NCI-H774 (cell line): ENCODE measurements around the gene TFG.
"Not testable (repeated sequence)": the region's sequence is repeated elsewhere in the genome, so short reads cannot be mapped to it uniquely, and the experiment has no call there.

Experiments
- DNase-seq: peaks from one replicate; lab custom pipeline; 2025; lab: John Stamatoyannopoulos, UW

Gene TFG

DNA sequence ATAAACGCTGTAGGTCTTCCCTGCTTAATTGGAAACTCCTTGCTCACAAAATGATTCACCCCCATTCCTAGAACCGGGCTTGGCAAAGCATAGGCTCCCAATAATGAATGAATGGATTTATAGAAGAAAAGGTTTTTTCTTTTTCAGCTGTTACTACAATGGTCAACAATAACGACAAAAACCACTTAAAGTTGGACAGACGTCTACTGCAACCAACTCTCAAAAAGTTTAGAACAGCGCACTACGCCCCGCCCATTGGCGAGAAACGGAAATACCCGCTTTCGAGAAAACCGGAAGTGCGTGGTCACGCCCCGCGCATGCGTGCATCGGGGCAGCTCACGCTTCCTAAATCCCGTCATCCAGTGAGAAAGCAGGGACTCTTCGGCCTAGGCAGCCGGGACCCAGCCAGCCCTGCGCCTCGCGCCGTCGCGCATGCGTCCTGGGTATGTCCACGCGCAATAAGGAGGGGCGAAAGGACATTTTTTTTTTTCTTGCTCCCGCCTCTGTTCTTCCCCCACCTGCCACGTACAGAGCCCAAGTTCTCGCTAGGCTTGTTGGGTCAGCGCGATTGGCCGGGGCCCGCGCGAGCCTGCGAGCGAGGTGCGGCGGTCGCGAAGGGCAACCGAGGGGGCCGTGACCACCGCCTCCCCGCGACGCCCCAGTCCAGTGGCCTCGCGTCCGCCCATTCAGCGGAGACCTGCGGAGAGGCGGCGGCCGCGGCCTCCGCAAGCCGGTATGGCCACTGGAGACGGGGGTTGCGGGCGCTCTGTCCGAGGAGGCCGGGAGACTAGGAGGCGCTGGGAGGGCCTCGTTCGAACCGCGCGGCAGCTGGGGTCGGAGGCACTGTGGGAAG is at the start of gene TFG:
Gene TFG (plus strand): TSS at position 506 of the 853 bp plus-strand sequence. CDS start 4,192 bp downstream, outside the sequence.
- peak; percentile 99 for DNase-seq

DNA sequence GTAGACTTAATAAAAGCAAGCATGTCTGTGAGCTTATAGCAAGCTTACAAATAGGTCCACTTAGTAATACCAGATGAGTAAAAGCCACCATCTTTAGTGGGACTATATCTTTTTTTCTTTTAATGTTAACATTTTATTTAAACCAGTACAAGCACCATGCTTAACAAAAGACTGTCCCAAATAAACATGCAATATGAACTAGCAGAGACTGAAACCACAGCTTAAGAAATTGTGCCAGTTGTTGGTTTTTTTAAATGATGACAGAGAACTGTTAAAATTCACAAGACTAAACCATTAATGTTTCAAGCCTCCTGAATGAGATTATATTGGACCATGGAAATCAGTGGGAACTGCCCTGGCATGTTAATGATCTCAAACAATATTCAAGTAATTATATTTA is 48.0 kb upstream of the TFG start:
- not testable (repeated sequence) for DNase-seq

DNA sequence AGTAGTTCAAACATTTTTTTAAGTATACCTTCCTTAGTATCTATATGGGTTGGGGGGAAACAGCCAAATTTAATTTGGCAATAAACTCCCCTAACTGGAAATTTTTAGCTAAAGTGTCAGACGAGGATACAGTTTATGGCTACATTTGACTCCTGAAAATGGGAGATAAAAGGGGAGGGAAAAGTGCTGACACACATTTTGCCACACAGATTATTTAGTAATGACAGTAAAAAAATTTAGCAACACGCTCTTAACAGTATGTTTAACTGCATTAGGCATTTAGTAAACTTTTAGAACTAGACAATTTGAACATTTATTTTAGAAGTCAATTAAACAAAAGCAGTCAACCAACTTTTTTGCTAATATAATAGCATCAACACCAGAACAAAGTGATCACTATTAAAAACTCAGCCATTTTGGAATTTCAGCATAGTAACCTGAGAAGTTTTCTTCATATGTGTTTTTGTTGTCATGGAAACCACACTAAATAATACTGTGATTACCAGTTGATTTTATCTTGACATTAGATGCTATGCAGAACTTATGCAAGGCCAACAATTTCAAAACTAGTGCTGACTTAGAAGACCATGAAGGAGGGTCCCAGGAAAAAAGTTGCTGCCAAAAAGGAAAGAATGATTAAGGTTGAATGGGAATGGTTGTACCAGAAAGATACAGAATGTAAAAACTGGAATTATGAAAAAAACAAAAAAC is 47.0 kb upstream of the TFG start:
- DNase-seq: no peak

DNA sequence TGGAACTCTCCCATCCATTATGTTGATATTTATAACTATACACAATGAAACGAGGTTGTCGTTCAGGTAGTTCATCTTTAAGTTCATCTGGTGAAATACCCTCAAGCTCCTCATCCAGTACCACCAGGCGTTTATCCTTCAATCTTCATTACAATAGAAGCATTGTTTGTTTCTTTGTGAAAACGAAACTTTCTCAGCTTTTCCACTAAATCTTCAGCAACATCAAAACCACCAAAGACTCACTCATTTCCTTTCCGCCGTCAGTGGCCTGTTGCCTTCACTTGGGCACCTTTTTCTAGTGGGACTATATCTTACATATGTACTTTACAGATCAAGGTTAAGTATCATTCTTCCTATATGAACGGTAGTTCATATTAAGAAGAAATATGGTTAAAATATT is 44.1 kb upstream of the TFG start:
- no peak for DNase-seq

DNA sequence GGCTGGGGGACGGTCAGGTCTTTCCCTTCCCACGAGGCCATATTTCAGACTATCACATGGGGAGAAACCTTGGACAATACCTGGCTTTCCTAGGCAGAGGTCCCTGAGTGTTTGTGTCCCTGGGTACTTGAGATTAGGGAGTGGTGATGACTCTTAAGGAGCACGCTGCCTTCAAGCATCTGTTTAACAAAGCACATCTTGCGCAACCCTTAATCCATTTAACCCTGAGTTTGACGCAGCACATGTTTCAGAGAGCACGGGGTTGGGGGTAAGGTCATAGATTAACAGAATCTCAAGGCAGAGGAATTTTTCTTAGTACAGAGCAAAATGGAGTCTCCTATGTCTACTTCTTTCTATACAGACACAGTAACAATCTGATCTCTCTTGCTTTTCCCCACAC is 42.6 kb upstream of the TFG start:
- DNase-seq: not testable (repeated sequence)

DNA sequence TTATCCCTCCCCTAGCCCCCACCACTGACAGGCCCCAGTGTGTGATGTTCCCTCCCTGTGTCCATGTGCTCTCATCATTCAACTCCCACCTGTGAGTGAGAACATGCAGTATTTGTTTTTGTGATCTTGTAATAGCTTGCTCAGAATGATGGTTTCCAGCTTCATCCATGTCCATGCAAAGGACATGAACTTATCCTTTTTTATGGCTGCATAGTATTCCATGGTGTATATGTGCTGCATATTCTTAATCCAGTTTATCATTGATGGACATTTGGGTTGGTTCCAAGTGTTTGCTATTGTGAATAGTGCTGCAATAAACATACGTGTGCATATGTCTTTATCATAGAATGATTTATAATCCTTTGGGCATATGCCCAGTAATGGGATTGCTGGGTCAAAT is 42.0 kb upstream of the TFG start:
- not testable (repeated sequence) for DNase-seq

DNA sequence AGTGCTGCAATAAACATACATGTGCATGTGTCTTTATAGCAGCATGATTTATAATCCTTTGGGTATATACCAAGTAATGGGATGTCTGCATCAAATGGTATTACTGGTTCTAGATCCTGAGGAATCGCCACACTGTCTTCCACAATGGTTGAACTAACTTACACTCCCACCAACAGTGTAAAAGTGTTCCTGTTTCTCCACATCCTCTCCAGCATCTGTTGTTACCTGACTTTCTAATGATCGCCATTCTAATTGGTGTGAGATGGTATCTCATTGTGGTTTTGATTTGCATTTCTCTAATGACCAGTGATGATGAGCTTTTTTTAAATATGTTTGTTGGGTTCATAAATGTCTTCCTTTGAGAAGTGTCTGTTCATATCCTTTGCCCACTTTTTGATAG is 38.3 kb upstream of the TFG start:
- not testable (repeated sequence) for DNase-seq

DNA sequence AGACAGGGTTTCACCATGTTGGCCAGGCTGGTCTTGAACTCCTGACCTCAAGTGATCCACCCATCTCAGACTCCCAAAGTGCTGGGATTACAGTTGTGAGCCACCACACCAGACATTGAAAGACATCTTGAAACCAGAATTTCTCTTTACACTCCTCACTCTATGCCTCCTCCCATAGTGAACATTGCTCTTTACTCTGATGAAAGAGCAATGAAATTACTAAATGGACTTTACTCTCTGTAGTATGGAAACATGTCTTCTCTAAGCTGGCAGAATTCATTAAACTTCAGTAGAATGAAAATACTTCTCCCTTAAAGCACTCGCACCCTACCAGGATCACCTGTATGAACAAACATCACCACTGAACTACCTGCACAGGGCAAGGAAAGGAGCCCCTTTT is 27.8 kb upstream of the TFG start:
- no peak for DNase-seq

DNA sequence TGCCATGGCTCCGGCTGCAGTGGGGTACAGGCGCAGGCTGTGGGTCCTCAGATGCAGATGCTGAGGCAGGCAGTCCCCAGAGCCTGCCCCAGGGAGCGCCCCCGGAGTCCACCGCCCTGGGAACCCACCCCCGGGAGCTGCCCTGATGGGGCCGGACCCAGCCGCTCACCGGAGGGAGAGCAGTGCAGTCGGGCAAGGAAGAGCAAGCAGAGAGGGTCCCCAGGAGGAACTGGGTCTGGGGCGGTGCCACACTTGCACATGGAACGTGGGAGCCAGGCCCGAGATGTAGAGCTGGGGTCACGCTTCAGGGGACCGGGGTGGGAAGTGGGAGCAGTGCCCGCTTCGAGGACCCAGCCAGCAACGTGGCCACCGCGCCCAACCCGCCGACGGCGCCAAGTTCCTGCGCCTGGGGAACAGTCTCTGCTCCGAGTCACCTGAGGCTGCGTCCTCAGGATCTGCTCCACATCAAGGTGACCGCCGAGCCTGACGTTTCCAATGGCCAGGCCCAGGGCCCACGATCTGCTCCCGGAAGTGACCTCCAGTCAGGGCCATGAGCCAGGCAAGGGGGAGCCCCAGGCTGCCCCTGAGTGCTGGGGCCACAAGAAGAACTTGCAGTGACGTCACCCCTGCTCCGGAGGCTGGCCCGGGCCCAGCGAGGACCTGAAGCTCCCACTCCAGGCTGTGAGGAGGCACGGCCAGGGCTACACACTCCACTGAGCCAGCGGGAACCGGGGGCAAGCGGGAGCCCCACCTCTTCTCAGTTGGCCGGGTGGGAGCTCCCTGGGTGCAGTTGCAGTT is 27.0 kb upstream of the TFG start:
- no peak for DNase-seq

DNA sequence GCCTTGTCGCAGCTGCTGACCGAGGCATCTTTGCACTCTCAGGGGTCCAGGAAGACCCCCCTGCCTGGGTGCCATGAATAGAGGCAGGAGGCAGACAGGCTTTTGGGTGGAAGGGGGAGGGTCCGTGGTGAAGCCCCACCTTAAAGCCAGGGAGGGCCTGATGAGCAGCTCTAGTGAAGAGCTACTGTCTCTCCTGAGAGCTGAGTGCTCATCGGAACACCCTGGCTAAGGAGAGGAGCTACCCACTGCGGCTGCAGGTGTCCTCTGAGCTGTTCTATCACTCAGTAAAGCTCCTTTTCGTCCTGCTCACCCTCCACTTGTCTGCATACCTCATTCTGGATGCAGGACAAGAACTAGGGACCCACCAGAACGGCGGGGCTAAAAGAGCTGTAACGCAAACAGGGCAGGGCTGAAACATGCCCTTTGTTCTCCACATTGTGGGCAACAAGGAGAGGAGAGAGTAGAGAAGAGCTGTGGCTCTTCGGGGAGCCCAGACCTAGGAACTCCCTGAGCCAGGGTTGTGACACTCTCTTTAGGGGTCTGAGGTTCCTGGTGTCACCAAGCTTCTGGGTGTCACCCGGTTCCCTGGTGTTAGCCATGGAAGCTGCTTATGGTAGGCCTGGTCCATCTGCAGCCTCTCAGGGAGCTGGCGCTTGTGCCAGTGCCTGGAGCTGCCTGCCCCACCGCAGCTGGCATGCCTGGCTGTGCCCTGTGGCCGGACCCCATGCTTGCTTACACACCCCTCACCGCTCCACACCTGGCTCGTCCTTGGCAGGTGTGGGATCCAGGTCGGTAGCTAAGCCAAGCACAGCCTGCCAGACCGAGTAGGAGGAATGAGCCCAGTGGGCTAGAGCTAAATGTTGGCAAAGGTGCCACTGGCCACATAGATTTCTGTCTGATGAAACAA is 26.2 kb upstream of the TFG start:
- DNase-seq: no peak

DNA sequence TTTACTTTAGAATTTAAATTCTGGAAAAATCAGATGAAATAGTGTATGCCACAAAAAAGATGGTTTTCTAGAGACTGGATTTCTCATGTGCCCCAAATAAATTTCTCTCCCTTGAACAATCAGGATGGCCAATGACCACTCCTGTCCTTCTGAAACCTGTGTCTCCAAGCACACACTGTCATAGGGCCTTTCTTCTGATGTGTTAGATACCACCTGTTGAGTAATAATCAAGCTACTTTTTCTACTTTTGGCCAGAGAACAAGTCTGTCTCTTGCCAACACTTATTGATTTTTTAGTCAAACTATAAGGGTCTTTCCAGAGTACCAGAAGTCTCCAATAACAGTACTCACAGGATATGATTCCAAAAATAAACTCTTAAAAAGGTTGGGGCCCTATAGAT is 16.1 kb upstream of the TFG start:
- no peak for DNase-seq

DNA sequence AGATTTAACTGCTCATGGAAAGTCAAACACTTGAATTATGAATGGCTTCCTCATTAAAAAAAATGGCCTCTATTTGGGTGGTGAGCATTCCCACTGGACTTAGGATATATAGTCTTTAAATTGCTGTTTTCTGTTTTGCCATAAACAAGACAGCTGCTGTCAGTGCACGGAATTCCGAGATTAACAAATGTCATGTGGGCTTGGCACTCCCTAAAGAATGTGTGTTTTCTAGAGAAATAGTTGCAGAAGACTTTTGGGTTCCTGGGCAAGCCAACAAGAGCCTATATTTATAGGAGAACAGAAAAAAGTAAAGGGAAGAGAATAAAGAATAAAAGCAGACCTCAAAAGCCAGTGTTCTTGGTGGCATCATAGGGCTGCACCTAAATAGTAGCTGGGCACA is 13.6 kb upstream of the TFG start:
- no peak for DNase-seq

DNA sequence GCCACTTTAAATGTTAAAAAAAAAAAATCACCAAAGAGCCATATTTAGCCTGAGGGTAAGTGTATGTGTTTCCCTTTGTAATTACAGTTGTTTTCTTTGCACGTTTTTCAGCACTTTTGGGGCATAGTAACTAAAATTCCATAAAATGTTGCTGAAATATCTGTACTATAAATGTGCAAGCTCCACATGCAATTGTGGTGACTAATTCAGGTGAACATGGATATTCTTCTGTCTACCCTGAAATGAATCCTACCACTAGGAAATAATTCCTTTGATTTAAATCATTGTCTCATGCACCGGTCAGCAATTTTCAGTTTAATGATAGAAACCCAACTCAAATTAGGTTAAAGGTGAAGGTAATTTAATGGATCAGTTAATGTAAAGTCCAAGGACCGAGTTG is 13.1 kb upstream of the TFG start:
- DNase-seq: no peak

DNA sequence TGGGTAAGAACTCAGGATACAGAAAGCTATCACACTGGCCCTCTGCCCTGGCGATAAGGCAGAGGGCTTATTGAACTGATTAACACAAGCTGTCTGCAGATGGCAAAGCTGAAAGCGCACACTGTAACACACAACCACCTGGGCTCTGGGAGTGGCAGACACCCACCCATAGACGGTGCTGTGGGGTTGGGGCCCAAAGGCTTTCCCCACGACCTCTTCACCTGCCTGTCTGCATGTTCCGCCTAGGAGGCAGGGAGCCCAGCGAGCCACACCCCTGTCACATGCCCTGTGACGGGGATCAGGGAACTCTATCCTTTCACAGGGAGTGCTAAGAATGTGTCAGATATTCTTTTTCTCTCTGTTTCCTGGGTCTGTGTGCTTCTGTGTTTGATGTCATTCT is 12.1 kb upstream of the TFG start:
- DNase-seq: no peak

DNA sequence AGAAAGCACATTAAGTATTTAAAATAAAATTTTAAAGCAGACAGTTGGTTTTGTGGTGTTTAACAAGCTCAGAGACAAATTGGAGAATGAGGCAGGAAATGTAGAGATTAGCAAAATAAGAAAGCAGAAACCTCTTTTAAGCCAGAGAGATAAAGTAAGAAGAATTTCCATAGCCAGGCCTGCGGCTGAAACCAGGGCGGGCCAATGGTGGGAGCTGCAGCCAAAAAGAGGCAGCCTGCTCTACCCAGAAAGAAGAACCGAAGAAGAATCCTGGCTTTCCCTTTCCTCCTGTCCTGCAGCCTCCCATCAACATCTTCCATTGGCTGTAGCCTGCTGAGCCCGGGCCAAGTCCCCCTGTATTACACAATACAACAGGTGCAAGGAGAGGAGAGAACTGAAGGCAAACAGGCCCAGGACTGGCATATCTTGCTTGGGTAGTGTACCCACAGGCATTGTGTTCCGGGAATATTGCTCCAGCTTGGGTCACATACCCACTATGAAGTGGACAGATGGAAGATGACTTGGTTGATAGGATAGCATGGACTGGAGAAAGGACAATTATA is 11.5 kb upstream of the TFG start:
- DNase-seq: no peak

DNA sequence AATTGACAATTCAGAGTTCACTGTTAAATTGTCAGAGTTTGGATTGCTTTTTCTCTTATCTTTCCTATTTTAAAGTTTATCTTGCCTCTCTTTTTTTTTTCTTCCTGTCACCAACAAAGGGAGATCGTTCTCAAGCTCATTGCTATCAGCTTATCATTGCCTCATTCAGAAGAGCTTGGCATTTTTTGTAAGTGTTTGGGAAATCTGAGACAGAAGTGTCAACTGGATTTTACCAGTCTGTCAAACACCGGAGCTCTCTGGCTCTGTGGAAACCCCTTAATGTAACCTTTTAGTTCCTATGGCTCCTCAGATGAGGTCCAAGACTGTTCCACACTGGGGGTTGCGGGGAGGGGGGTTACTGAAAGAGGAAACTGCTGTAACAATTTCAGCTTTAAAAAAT is 10.6 kb upstream of the TFG start:
- no peak for DNase-seq

DNA sequence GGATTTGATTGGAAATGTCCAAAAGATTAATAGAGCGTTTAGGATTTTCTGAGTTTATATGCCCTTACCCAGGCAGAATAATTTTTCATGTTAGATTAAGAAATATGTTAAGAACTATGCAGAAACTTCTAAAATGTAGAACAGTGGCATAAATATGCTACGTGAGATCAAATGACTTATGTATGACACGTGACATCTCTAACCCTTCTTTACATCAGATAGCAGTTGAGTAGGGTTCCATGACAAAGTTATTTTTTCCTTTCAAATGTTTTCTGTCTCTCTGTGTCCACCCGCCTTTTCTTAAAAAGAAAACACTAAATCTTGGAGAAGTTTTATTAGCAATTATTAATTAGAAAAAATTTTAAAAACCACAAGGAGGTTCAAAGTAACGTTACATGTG is 8.6 kb upstream of the TFG start:
- DNase-seq: no peak

DNA sequence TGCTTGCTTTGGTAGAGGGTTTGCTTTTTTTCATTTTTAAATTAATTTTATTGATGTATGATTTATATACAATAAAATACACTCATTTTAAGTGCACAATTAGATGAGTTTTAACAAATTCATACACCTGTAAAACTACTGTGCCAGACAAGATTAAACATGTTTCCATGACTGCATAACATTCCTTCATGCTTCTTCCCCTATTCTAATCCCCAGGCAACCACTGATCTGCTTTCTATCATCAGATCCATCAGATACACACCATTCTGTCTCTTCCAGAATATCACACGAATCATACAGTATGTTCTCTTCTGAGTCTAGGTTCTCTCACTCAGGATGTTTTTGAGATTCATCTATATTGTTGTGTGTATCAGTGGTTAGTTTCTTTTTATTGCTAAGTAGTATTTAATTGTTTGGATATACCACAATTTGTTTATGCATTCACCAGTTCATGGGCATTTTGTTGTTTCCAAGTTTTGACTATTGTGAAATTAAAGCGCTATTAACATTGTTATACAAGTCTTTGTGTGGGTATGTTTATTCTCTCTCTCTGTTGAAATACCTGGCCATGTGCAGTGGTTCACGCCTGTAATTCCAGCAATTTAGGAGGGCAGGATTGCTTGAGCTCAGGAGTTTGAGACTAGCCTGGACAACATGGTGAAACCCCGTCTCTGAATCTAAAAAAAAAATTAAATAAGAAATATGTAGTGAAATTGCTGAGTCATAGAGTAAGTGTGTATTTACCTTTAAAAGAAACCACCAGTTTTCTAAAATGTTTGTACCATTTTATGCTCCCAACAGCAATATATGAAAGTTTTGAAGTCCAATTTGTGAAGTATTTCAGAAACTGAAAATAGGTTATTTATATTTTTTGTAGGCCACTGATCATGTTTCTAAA is 7.0 kb upstream of the TFG start:
- DNase-seq: no peak

DNA sequence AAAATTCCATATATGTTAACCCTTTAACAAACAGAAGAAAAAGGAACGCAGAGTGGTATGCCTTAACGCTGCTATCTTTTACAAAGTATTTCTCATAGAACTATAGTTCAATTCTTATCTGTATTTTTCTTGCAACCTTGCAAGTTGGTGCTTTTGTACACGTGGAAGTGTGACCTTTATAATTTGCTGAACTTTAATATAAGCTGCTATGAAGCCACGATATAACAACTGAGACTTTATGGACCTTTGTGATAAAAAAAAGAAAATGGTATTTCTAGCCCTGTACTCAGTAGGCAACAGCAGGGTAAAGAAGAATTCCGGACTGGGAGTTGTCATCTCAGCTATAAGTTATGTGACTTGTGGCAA is 6.3 kb upstream of the TFG start:
- no peak for DNase-seq

DNA sequence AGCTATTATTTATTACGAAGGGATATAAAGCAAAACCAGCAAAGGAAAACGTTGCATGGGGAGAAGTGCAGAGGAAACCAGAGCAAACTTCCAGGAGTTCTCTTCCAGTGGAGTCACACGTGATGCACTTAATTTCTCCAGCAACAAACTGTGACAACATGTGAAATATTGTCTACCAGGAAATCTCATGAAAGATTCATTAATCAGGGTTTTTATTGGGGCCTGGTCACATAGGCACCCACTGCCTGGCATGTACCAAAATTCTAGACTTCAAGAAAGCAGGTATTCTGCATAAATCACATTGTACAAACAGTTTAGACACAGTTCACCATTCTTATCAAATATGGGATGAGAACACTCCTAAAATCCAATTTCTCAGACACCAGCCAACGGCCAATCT is 5.4 kb upstream of the TFG start:
- no peak for DNase-seq
